Muscle layer of duodenum (tissue), 2 donors: Measurements from ENCODE around the gene BCL2.
A peak's percentile ranks its signal among the peaks of the same experiment; 100 is the strongest.

Experiments used
- H3K27ac ChIP-seq: one replicate; pipeline ENCODE4 v1.7.0; 2013; ENCODE audit warnings: mild to moderate bottlenecking, low read length
- H3K27me3 ChIP-seq: one replicate; pipeline ENCODE4 v1.7.0; 2013; ENCODE audit warnings: low read depth, mild to moderate bottlenecking, control low read depth, low read length
- H3K36me3 ChIP-seq, 2 donors: one replicate each; pipeline ENCODE4 v1.7.0; 2013; ENCODE audit warnings: low read length in 2 of 2, control low read depth in 1 of 2, mild to moderate bottlenecking in 1 of 2; ENCODE audit not compliant: insufficient read depth in 2 of 2, control insufficient read depth in 1 of 2
- H3K4me1 ChIP-seq, 2 donors: one replicate each; pipeline ENCODE4 v1.7.0; 2013; ENCODE audit warnings: low read length in 2 of 2, mild to moderate bottlenecking in 2 of 2, control low read depth in 1 of 2, moderate library complexity in 1 of 2; ENCODE audit not compliant: insufficient read depth in 2 of 2, control insufficient read depth in 1 of 2
- H3K4me3 ChIP-seq, 2 donors: one replicate each; pipeline ENCODE4 v1.7.0; 2013; ENCODE audit warnings: low read length in 2 of 2, low read depth in 1 of 2, mild to moderate bottlenecking in 1 of 2
- H3K9me3 ChIP-seq, 2 donors: one replicate each; pipeline ENCODE4 v1.7.0; 2013; ENCODE audit warnings: low read length in 2 of 2, control low read depth in 1 of 2, mild to moderate bottlenecking in 1 of 2; ENCODE audit not compliant: control insufficient read depth in 1 of 2
- donor health status: healthy.

Gene BCL2

GRCh38 chr18:63154350-63155152 lies 165.0 kb downstream of the BCL2 start:
- no peak overlapping the region for H3K27ac ChIP-seq
- no peaks in the 10 kb centered on the region for H3K9me3 ChIP-seq

GRCh38 chr18:63152791-63153190 lies 166.8 kb downstream of the BCL2 start:
- Histone ChIP-seq H3K4me3 (no peak overlapping the region), H3K9me3 (no peaks in the 10 kb centered on the region), H3K4me1 (peaks cover 0 to 16% of the 10 kb centered on the region in 2 donors), H3K27me3 (no peaks in the 10 kb centered on the region), H3K27ac (no peak overlapping the region), H3K36me3 (no peaks in the 10 kb centered on the region)

More at GRCh38 chr18:63154350-63155152, 165.0 kb downstream of the BCL2 start:
- H3K4me3 ChIP-seq: peak overlapping the region in 1 of 2 donors; percentile 45
- H3K4me1 ChIP-seq: peaks cover 0 to 9% of the 10 kb centered on the region in 2 donors
- no peaks in the 10 kb centered on the region for H3K36me3 ChIP-seq
- H3K27me3 ChIP-seq: no peaks in the 10 kb centered on the region

GRCh38 chr18:63152096-63152495 lies 167.5 kb downstream of the BCL2 start:
- no peaks in the 10 kb centered on the region for H3K27me3 ChIP-seq
- peaks cover 0 to 16% of the 10 kb centered on the region in 2 donors for H3K4me1 ChIP-seq
- no peaks in the 10 kb centered on the region for H3K9me3 ChIP-seq

GRCh38 chr18:63151539-63151938 lies 168.0 kb downstream of the BCL2 start:
- H3K4me3 ChIP-seq: no peak overlapping the region
- no peaks in the 10 kb centered on the region for H3K36me3 ChIP-seq
- no peak overlapping the region for H3K27ac ChIP-seq
- peaks cover 0 to 16% of the 10 kb centered on the region in 2 donors for H3K4me1 ChIP-seq
- H3K9me3 ChIP-seq: no peaks in the 10 kb centered on the region
- no peaks in the 10 kb centered on the region for H3K27me3 ChIP-seq

More at GRCh38 chr18:63152096-63152495, 167.5 kb downstream of the BCL2 start:
- H3K4me3 ChIP-seq: no peak overlapping the region
- H3K36me3 ChIP-seq: no peaks in the 10 kb centered on the region
- H3K27ac ChIP-seq: no peak overlapping the region

GRCh38 chr18:63150942-63151421 lies 168.6 kb downstream of the BCL2 start:
- no peaks in the 10 kb centered on the region for H3K36me3 ChIP-seq
- peaks cover 0 to 17% of the 10 kb centered on the region in 2 donors for H3K4me1 ChIP-seq
- no peak overlapping the region for H3K27ac ChIP-seq

GRCh38 chr18:63150326-63150725 lies 169.2 kb downstream of the BCL2 start:
- Histone ChIP-seq H3K27ac (no peak overlapping the region), H3K4me3 (no peak overlapping the region), H3K27me3 (no peaks in the 10 kb centered on the region), H3K9me3 (no peaks in the 10 kb centered on the region), H3K36me3 (no peaks in the 10 kb centered on the region), H3K4me1 (peaks cover 0 to 19% of the 10 kb centered on the region in 2 donors)

More at GRCh38 chr18:63150942-63151421, 168.6 kb downstream of the BCL2 start:
- Histone ChIP-seq H3K9me3 (no peaks in the 10 kb centered on the region), H3K27me3 (no peaks in the 10 kb centered on the region), H3K4me3 (no peak overlapping the region)

- Histone ChIP-seq H3K9me3 (no peaks in the 10 kb centered on the region), H3K27me3 (no peaks in the 10 kb centered on the region), H3K27ac (no peak overlapping the region), H3K4me3 (no peak overlapping the region), H3K4me1 (peaks cover 0 to 19% of the 10 kb centered on the region in 2 donors), H3K36me3 (no peaks in the 10 kb centered on the region)
Observed at GRCh38 chr18:63149302-63149587, 170.3 kb downstream of the BCL2 start.

- H3K9me3 ChIP-seq: no peaks in the 10 kb centered on the region
- H3K36me3 ChIP-seq: no peaks in the 10 kb centered on the region
- peaks cover 0 to 19% of the 10 kb centered on the region in 2 donors for H3K4me1 ChIP-seq
- H3K4me3 ChIP-seq: no peak overlapping the region
- no peaks in the 10 kb centered on the region for H3K27me3 ChIP-seq
- no peak overlapping the region for H3K27ac ChIP-seq
Observed at GRCh38 chr18:63148449-63149301, 170.9 kb downstream of the BCL2 start.

GRCh38 chr18:63147973-63148372 lies 171.6 kb downstream of the BCL2 start:
- H3K9me3 ChIP-seq: no peaks in the 10 kb centered on the region
- H3K4me3 ChIP-seq: no peak overlapping the region
- H3K36me3 ChIP-seq: no peaks in the 10 kb centered on the region
- H3K27ac ChIP-seq: no peak overlapping the region
- H3K27me3 ChIP-seq: no peaks in the 10 kb centered on the region
- H3K4me1 ChIP-seq: peaks cover 0 to 25% of the 10 kb centered on the region in 2 donors

- peaks cover 5 to 36% of the 10 kb centered on the region in 2 donors for H3K4me1 ChIP-seq
Observed at GRCh38 chr18:63146828-63147409, 172.7 kb downstream of the BCL2 start.

More at GRCh38 chr18:63146828-63147409, 172.7 kb downstream of the BCL2 start:
- H3K27ac ChIP-seq: no peak overlapping the region
- H3K36me3 ChIP-seq: no peaks in the 10 kb centered on the region
- H3K9me3 ChIP-seq: no peaks in the 10 kb centered on the region
- no peak overlapping the region for H3K4me3 ChIP-seq
- H3K27me3 ChIP-seq: no peaks in the 10 kb centered on the region
